22Rv1 (cell line): ENCODE results near the gene MBIP.

Source experiments
- CTCF ChIP-seq: fragments of 450-650 bp; IDR thresholded peaks from 2 replicates; pipeline ENCODE4 v1.5.1; 2017; ENCODE audit warnings: mild to moderate bottlenecking
- ZFX ChIP-seq: fragments of 450-650 bp; IDR thresholded peaks from 2 replicates; pipeline ENCODE4 v1.6.1; 2017; ENCODE audit warnings: antibody characterized with exemption, borderline replicate concordance

GRCh38 chr14:36306836-36307235 is 13.6 kb downstream of the MBIP start:
- TF ChIP-seq CTCF = no peak
- no peak for TF ChIP-seq ZFX
